NCI-H510A treated with DMSO at 0.1 percent for 48 hours (cell line): Measurements from ENCODE around the gene MAN2A2.
"Not testable (repeated sequence)": the region's sequence is repeated elsewhere in the genome, so short reads cannot be mapped to it uniquely, and the experiment has no call there.

ENCODE experiments used
- DNase-seq: peaks from one replicate; lab custom pipeline; 2025; lab: John Stamatoyannopoulos, UW

The MAN2A2 gene

DNA sequence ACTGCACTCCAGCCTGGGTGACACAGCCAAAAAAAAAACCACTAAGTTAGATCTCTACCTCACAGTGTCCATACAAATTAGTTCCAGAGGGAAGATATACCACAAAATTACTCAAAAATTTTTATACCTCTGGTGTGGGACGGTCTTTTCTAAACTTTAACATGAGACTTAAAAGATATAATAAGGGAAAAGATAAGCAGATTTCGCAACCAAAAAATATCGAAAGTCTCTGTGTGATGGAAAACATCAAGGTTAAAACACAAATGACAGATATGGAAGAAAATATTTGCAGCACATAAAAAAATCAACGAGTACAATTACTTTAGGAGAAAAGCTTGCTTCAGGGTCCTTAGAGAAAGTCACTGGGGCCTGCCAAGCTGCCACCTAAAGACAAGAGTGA is 18.8 kb downstream of the MAN2A2 start:
- DNase-seq: no peak

DNA sequence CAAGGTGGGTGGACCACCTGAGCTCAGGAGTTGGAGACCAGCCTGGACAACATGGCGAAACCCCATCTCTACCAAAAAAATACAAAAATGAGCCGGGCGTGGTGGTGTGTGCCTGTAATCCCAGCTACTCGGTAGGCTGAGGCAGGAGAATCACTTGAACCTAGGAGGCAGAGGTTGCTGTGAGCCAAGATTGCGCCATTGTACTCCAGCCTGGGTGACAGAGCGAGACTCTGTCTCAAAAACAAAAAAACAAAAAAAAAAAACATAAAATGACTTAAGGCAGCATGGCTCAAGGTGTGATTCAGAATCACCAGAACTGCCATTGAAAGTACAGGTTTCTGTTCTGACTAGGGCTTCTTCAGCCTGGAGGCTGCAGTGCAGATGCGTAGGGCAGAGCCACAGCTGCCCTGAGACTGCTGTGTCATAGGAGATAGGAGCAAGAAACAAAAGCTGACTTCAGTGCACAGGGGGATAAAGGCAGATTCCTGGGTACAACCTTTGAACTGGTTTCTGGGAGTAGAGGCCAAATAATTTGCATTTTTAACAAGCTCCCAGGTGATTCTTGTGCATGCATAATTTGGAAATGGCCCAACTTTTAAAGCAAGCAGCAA is 19.7 kb downstream of the MAN2A2 start:
- not testable (repeated sequence) for DNase-seq

DNA sequence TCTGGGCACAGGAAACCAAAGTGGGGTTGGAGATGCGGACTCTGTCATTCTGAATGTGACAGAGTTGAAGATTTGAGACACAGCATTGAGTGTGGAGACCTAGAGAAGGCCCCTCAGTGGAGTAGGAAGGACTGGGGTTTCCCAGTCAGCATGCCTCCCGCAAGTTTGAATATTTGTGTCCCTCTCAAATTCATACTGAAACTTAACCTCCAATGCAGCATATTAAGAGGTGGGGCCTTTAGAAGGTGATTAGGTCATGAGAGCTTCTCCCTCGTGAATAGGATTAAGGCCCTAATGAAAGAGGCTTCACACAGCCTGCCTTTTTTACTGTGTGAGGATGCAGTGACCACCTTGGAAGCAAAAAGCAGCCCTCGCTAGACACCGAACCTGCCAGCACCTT is 21.3 kb downstream of the MAN2A2 start:
- DNase-seq: no peak

DNA sequence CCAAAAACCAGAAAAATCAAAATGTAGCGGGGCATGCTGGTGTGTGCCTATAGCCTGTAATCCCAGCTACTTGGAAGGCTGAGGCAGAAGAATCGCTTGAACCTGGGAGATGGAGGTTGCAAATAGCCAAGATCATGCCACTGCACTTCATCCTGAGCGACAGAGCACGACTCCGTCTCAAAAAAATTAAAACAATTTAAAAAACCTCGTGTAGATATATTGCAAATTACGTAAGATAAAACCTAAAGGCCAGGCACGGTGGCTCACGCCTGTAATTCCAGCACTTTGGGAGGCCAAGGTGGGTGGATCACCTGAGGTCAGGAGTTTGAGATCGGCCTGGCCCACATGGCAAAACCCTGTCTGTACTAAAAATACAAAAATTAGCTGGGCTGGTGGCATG is 23.7 kb downstream of the MAN2A2 start:
- DNase-seq: not testable (repeated sequence)

DNA sequence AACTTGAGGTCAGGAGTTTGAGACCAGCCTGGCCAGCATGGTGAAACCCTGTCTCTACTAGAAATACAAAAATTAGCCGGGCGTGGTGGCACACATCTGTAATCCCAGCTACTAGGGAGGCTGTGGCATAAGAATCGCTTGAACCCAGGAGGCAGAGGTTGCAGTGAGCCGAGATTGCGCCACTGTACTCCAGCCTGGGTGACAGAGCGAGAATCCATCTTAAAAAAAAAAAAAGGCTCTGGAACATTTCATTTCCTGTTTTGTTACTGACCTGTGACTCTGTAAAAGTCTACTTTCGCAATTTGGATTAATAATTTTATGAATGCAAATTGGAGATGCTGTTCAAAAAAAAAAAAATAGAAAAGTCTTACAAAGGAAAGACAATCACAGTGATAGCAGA is 25.0 kb downstream of the MAN2A2 start:
- not testable (repeated sequence) for DNase-seq

DNA sequence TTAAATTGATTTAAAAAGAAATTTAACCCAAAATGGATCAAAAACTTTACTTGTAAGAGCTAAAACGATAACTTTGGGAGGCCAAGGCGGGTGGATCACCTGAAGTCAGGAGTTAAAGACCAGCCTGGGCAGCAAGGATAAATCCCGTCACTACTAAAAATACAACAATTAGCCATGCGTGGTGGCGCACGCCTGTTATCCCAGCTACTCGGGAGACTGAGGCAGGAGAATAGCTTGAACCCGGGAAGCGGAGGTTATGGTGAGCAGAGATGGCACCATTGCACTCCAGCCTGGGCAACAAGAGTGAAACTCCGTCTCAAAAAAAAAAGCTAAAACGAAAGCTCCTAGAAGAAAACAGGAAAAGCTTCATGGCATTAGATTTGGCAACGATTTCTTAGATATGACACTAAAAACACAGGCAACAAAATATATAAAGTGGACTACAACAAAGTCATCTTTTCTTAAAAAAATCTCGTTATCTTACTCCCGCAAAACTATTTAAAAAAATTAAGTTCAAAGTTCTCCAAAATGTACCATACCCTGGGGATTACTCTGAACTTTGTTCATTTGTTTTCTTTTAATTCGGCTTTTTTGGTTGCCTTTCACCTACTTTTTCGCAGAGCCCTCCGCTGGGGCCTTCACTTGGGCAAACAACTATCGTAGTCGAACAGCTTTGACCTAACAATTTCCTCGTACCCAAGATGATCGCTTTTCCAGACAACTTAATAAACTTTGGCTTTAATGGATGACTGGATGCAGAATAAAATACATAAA is 26.3 kb downstream of the MAN2A2 start:
- no peak for DNase-seq

DNA sequence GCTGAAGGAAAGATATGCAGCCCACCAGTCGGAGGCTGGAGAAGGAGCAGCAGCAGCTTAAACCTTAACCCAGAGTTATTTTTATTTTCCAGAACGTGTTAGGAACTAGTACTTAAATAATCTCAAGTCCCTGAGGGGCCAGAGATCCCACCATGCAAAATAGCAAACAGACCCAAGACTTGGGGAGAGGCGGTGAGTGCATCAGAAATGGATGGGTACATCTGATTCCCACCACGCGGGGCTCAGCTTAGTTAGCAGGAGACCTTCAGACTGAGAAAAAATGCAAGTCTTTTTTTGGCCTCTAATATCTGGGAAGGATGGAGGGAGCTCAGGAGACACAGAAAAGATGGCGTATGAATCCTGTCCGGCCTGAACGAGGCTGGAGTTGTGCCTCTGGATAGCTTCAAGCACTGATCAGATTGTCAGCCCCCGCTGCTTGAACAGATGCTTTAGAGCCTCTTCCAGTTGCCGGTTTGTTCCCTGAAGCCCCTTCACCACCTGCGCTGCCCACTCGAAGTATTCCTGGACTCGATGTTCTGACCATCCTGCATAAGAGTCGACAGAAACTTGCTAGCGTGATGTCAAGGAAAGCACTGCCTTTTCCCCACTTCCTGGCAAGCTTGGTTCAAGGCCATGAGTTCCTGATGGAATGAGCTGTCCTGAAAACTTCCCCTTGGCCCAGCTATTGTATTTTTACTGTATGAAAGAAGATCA is 27.9 kb downstream of the MAN2A2 start:
- DNase-seq: peak; percentile 40

DNA sequence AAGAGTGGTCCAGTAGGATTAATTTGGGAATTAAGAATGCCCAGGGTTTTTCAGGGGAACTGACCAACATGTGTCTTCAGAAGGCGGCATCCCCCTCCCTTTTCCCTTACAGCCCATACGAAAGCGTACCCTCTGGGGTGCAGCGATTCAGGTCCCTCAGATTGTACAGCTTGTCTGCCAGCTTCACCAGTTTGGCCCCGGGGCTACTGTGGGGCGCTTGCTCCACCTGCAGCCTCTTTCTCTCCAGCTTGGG is 28.4 kb downstream of the MAN2A2 start:
- no peak for DNase-seq

DNA sequence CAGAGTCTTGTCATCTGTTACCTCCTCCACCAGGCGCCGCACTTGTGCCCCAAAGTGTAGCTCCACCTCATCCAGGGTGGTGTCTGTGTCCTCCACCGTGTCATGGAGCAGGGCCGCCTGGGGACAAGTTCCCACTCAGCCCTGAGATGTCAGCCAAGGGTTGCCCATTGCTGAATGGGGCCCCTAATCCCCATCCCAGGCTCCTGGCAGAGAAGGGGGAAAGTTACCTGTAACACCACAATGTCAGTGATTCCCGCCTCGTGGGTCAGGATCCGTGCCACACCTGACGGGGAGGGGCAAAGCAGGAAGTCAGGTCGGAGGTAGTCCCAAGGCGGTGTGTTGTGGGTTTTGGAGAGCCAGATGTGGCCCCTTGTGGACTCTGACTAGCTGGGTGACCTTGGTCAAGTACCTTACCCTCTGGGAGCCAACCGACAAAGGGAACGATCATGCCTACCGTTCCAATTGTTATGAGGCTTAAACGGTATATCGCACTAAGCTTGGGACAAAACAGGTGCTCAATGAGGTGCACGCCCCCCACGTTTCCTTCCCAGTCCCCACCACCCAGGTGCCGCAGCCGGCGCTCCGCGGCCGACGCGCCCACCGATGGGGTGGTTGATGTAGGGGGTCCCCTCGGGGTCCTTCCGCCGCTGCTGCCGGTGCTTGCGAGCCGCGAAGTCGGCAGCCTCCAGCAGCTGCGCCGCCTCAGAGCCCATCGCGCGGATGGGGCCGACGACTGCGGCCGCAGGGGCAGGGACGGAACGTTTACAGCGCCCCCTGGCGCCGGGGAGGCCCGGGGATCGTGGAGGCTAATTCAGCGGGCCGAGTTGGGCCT is 28.9 kb downstream of the MAN2A2 start, which contains the start of gene HDDC3:
HDDC3 (minus strand) TSS at position 722 of the 832 bp plus-strand sequence; CDS start at position 713, 9 bp downstream.
- DNase-seq: peak; percentile 93

DNA sequence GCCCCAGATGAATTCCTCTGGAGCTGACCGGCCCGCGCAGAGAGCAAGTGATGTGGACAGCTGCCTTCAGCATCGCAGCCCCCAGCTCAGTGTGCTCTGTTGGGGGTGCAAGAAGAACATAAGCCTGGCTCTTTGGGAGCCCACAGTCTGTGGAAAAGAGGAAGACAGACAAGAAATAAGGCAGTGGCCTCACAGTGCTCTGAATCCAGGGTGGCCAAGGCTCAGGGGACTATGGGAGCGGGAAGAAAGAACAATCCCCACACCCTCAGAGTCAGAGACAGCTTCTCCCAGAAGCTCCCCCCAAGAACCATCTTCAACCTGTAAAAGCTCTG is 29.5 kb downstream of the MAN2A2 start:
- no peak for DNase-seq

DNA sequence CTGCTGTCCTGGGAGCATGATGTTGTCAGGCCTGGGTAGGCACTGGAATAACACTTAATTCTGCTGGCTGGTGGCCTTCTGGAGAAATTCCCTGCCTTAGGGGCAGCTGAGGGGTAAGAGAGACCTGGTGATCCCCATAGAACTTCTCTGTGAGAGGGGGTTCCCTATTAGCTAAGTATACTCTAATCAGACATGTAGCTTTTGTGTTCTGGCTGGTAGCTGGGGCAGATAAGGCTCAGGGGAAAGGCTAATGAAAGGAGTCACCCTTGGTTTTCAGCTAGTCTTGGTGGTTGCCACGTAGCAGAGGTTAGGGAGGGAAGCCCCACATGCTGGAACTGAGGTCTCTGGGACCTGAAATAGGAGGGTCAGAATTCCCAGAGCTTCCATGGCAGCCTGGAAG is 30.2 kb downstream of the MAN2A2 start:
- no peak for DNase-seq

DNA sequence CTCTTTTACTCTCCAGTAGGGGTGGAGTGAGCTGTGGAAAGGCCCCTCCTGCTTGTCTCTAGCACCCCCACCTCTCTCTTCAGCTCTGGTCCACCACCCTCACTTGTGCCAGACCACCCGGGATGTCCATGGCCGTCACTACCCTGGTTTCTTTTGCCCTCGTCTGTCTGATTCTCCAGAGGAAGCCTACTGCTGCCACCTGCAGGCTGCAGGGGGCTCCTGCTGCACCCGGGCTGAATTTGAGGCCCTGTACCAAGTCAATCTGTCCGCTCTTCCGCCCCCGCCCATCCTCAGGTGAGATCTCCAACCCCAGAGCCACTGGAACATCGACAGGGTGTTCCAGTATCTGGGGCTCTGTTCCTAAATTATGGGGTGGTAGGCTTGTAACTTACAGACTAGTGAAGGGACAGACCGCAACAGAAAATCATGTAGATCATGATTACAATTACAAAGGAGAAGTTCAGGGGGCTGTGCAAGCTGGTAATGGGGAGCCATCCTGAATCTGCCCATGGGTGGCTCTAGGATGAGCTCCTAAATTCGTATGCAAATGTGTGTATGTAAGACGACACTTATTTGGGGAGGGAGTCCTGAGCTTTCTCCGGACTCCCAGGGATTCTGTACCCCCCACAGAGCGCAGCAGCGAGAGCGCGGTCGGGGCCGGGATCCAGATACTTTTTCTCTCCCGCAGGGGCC is 31.3 kb downstream of the MAN2A2 start:
- peak; percentile 89 for DNase-seq

DNA sequence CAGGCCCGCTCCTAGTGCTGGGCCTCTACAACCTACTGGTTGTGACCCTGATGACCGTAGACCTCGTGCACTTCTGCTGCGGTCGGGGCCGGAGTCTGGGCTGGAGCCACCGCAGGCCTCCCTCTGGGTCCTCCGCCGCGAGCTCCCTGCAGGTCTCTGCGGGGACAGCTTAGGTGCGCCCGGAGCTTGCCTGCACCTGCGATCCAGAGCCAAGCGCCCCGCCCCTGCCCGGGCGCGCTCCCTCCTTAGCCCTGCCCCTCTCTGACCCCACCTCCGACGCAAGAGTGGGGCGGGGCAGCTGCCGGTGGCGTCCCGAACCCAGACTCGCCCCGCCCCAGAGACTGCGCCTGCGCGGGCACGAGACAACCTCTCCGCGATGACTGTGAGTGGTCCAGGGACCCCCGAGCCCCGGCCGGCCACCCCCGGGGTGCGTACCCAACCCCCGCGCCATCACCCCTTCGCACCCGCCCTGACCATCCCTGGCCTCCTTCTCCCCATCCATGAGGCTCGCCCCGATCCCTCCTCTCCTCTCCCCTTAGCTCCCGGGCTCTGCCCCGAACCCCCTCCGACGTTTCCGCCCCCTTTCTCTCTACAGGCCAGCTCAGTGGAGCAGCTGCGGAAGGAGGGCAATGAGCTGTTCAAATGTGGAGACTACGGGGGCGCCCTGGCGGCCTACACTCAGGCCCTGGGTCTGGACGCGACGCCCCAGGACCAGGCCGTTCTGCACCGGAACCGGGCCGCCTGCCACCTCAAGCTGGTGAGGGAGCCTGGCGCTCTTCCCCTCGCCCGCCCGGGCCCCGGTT is 32.0 kb downstream of the MAN2A2 start, which contains the start of gene UNC45A:
UNC45A (plus strand) TSS at position 337 of the 803 bp plus-strand sequence; CDS start at position 377, 40 bp downstream.
- peak; percentile 89 for DNase-seq

DNA sequence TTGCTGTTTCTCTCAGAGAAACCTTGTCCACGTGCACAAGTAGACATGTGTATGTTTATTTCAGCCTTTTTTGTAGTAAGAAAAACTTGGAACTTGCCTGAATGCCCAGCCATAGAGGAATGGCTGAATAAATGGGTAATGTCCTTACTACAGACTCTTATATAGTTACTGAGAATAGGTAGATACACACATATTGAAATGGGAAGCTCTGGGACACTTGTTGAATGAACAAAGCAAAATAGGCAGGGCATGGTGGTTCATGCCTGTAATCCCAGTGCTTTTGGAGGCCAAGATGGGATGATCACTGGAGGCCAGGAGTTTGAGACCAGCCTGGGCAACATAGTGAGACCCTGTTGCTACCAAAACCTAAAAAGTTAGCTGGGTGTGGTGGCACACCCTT is 33.7 kb downstream of the MAN2A2 start:
- no peak for DNase-seq

DNA sequence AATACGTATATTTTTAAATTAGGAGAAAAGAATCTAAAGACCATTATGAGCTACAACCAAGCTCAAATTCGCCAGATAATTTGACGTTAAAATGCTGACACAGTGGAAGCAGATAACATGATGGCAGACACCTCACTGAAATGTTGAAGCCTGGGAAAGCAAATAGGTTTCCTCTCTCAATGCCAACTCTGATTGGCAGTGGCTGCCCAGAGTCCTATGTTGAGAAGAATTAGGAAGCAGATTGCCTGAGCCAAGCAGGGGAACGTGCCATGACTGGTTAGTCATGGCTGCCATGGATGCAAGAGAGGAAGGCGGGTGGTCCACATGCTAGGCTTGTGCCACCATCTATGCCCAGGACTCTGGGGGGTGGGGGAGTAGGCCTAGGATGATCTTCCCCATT is 35.2 kb downstream of the MAN2A2 start:
- no peak for DNase-seq

DNA sequence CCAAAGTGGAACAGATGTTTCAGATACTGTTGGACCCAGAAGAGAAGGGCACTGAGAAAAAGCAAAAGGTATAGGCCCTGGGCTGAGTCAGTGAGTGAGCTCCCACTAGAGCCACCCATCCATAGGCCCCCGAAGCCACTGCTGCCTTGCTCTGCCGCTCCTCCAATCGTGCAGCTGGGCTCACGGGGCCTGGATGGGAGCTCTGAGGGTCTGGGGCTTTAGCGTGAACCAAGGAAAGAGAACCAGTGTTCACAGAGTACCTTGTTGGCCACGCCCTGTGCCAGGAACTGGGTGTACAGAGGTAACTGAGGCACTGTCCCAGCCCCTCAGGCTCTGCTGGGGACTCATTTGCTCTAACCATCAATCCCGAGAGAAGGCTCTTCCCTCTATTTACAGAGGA is 36.7 kb downstream of the MAN2A2 start:
- DNase-seq: no peak

DNA sequence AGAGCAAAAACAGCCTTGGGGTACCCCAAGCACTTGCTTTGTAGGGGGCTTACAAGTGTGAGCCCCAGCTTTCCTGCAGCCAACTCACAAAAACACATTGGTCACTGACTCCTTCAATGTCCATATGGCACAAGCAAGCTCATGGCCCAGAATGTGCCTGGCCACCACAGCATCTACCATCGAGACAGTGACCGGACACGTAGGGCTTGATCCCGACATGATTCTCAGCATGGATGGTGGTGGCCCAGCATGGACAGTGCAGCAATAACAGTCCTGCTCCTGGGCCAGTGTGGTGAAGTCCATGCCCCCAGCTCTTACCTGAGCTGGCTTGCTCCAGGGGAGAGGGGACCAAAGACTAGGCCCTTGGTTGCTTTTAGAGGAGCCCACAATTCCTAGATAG is 37.9 kb downstream of the MAN2A2 start:
- DNase-seq: no peak

DNA sequence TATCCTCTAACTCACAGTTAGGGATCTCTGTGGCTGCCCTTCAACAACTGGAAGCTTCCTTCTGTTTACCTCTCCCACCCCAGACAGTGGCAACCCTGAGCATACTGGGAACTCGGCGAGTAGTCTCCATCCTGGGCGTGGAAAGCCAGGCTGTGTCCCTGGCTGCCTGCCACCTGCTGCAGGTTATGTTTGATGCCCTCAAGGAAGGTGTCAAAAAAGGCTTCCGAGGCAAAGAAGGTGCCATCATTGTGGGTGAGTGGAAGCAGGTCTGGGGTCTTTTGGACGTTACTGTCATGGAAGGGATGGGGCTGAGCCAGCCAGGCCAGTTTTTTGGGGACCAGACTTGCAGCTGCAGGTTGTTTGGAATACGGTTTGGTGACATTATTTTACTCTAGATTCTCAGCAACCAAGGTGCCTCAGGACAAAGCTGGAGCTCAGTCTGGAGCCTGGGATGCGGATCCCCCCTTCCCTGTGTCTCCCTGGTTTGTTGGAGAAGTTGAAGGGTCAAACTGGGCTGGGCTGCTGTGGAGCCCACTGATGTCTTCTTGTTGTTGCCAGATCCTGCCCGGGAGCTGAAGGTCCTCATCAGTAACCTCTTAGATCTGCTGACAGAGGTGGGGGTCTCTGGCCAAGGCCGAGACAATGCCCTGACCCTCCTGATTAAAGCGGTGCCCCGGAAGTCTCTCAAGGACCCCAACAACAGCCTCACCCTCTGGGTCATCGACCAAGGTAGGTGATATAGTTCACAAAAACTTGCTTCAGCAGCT is 39.4 kb downstream of the MAN2A2 start:
- DNase-seq: no peak

DNA sequence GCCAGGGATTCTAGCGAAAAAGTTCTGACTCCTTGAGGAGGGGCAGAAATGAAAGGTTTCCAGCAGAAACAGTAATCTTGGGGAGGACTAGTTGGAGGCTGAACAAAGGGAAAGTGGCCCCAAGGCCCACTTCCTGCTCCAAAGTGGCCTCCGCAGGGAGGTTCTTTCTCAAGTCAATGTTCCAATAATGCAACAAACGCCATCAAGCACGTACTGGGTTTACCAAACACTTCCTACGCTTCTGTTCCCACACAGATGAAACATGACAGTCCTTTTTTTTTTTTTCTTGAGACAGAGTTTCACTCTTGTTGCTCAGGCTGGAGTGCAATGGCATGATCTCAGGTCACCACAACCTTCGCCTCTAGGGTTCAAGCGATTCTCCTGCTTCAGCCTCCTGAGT is 42.0 kb downstream of the MAN2A2 start:
- DNase-seq: no peak

DNA sequence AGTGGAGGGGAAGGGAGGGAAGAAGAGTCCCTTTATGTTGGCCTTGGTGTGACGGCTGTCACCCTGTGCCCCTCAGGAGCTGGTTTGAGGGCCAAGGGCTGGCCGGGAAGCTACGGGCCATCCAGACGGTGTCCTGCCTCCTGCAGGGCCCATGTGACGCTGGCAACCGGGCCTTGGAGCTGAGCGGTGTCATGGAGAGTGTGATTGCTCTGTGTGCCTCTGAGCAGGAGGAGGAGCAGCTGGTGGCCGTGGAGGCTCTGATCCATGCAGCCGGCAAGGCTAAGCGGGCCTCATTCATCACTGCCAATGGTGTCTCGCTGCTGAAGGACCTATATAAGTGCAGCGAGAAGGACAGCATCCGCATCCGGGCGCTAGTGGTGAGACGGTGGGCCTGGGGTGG is 43.4 kb downstream of the MAN2A2 start:
- DNase-seq: no peak
